Activated T-helper 1 cell treated with anti-CD3 and anti-CD28 coated beads, Interleukin-2, amount 50 U/mL, for 16 hours (primary cell): ENCODE measurements around the gene NCAN.

Source experiments
- DNase-seq, 2 donors: peaks; one replicate each; pipeline ENCODE4 v3.0.0-alpha.2; 2020; ENCODE audit warnings: low read depth in 1 of 2, low spot score in 1 of 2

Gene NCAN

GRCh38 chr19:19279062-19279612, 67.4 kb downstream of the NCAN start:
- no peak for DNase-seq

GRCh38 chr19:19279853-19280252, 68.1 kb downstream of the NCAN start:
- no peak for DNase-seq

GRCh38 chr19:19280561-19280960, 68.8 kb downstream of the NCAN start:
- no peak for DNase-seq

- no peak for DNase-seq
These were observed 73.9 kb downstream of the NCAN start for GRCh38 chr19:19285686-19286085.

- no peak for DNase-seq
These were observed 80.8 kb downstream of the NCAN start for GRCh38 chr19:19292607-19293006.

- no peak for DNase-seq
These were observed 83.2 kb downstream of the NCAN start for GRCh38 chr19:19294914-19295313.

- no peak for DNase-seq
These were observed 85.4 kb downstream of the NCAN start for GRCh38 chr19:19296953-19297689.

GRCh38 chr19:19297759-19298158, 86.0 kb downstream of the NCAN start:
- DNase-seq: no peak

GRCh38 chr19:19300613-19301012, 88.9 kb downstream of the NCAN start:
- no peak for DNase-seq
